HL-60 (cell line): ENCODE results near the gene EIF4E2.

Experiments used
- DNase-seq, 2 experiments: peaks; one replicate each; pipeline ENCODE4 v3.0.0-alpha.2; 2010 to 2020; ENCODE audit warnings: low read depth in 1 of 2, low spot score in 1 of 2
- H3K27ac ChIP-seq: fragments of 250-450 bp; sonication (Bioruptor Pico); replicated peaks from 2 replicates; pipeline ENCODE4 v1.5.1; 2020; ENCODE audit warnings: mild to moderate bottlenecking, moderate library complexity
- H3K27me3 ChIP-seq: fragments of 250-450 bp; sonication (Bioruptor Pico); 2 replicates; pipeline ENCODE4 v1.5.1; 2021; ENCODE audit warnings: mild to moderate bottlenecking, moderate library complexity; ENCODE audit not compliant: insufficient read depth, poor library complexity, severe bottlenecking
- H3K4me3 ChIP-seq: replicated peaks from 2 replicates; pipeline ENCODE4 v1.5.1; 2011; ENCODE audit warnings: mild to moderate bottlenecking, control low read depth, low read length; ENCODE audit not compliant: insufficient read depth
- GABPA ChIP-seq: IDR thresholded peaks from 2 replicates; pipeline ENCODE4 v1.6.1; 2012; ENCODE audit warnings: low read depth
- POLR2AphosphoS5 ChIP-seq: IDR thresholded peaks from 2 replicates; pipeline ENCODE4 v1.6.1; 2012; ENCODE audit warnings: low read depth
- REST ChIP-seq: IDR thresholded peaks from 2 replicates; pipeline ENCODE4 v1.6.1; 2012; ENCODE audit warnings: low read depth; ENCODE audit not compliant: insufficient replicate concordance
- SPI1 ChIP-seq: IDR thresholded peaks from 2 replicates; pipeline ENCODE4 v1.6.1; 2012; ENCODE audit warnings: low read depth, mild to moderate bottlenecking, borderline replicate concordance
- TF ChIP-seq, protein P1 (sequence below): IDR thresholded peaks from one replicate; pipeline ENCODE4 v1.5.1; 2011; ENCODE audit warnings: low read length, control low read depth, inconsistent platforms; ENCODE audit not compliant: insufficient read depth

EIF4E2 gene

DNA sequence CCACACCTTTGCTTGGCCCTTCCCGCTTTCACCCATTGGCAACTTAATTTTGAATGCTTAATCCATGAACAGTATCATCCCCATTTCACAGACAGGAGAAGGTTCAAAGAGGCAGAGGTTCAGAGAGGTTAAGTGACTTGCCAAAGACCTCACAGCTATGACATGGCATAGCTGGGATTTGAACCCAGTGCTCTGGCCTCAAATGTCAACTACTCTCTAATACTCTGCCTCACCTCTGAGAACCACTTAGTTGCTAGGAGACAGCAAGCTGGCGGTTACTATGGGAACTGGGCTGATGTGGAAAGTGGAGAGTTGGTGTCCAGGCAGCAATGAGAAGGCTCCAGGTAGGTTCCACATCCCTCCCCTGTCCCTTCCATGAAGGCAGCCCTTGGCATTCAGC lies 46.1 kb upstream of the EIF4E2 start:
- Histone ChIP-seq H3K27me3 (peaks cover 40% of the 10 kb centered on the region), H3K4me3 (no peak overlapping the region), H3K27ac (no peak overlapping the region)
- TF ChIP-seq, protein P1, sequence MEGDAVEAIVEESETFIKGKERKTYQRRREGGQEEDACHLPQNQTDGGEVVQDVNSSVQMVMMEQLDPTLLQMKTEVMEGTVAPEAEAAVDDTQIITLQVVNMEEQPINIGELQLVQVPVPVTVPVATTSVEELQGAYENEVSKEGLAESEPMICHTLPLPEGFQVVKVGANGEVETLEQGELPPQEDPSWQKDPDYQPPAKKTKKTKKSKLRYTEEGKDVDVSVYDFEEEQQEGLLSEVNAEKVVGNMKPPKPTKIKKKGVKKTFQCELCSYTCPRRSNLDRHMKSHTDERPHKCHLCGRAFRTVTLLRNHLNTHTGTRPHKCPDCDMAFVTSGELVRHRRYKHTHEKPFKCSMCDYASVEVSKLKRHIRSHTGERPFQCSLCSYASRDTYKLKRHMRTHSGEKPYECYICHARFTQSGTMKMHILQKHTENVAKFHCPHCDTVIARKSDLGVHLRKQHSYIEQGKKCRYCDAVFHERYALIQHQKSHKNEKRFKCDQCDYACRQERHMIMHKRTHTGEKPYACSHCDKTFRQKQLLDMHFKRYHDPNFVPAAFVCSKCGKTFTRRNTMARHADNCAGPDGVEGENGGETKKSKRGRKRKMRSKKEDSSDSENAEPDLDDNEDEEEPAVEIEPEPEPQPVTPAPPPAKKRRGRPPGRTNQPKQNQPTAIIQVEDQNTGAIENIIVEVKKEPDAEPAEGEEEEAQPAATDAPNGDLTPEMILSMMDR, result no peak
- DNase-seq, result no peak

GRCh38 chr2:232505856-232506255 lies 44.6 kb upstream of the EIF4E2 start:
- TF ChIP-seq, protein P1, result no peak
- no peak for TF ChIP-seq REST
- TF ChIP-seq POLR2AphosphoS5, result no peak
- TF ChIP-seq GABPA, result no peak
- no peak for TF ChIP-seq SPI1
- Histone ChIP-seq H3K27ac (no peak overlapping the region), H3K4me3 (no peak overlapping the region), H3K27me3 (peaks cover 36% of the 10 kb centered on the region)
- DNase-seq, result no peak

DNA sequence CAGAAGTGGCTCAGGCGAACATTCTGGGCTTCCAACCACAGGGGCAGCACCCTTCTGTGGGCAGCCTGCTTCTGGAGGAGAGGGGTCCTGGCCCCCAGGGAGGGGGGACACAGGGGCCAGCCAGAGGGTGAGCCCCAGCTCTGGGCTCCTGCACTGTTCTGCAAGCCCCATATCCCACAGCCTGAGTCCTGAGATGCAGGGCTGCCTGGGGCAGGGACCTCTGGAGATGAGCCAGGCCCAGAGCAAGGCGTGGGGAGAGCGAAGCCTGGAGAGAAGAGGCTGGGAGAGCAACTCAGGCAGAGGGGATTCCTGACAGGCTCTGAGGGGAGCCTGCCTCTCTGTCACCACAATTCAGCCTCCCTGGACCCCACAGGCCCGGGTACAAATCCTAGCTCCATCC lies 43.8 kb upstream of the EIF4E2 start:
- no peak for DNase-seq
- Histone ChIP-seq H3K27me3 (peaks cover 33% of the 10 kb centered on the region), H3K27ac (no peak overlapping the region), H3K4me3 (no peak overlapping the region)
- TF ChIP-seq, protein P1, result no peak
- TF ChIP-seq POLR2AphosphoS5 (no peak), REST (no peak), SPI1 (no peak), GABPA (no peak)

DNA sequence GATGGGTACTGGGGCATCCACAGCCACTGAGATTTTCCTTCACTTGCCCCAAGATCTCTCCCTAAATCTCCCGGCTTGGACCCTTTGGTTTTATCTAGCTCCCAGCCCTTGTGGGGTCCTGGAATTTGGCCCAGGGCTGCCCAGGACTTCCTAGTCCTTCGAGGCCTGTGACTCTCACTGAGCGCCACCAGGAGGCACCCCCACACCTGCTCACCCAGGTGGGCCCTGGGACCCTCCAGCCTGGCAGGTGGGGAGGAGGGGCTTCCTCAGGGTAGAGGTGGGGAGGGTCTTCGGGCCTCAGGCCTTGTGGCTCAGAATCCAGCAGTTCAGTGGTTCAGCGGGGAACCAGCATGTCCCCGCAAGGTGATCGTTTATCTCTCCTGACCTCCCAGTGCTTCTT lies 42.2 kb upstream of the EIF4E2 start:
- Histone ChIP-seq H3K27ac (no peak overlapping the region), H3K4me3 (no peak overlapping the region), H3K27me3 (peaks cover 27% of the 10 kb centered on the region)
- TF ChIP-seq REST (no peak), POLR2AphosphoS5 (no peak), SPI1 (no peak), GABPA (no peak)
- TF ChIP-seq, protein P1, result no peak
- DNase-seq, result no peak
